IMR-90 (cell line): ENCODE measurements around the gene ACSS2. TPM values are rescaled to one million over a fixed set of nuclear protein-coding genes. Genes with fewer than 3 reads are reported as not detected.

Experiments used
- ATAC-seq: fragments of 200-7000 bp; cut with Tn5 transposase; 2 replicates; pipeline ENCODE4 v1.9.1; 2020; ENCODE audit warnings: low read depth, mild to moderate bottlenecking, moderate library complexity
- BruUV-seq: library from RNA; stranded (reverse); fragments of 400-500 nt; replicated peaks from 2 replicates; lab custom pipeline; 2021; lab: Mats Ljungman, UMichigan
- CTCF ChIA-PET: fragments of 300-600 bp; formaldehyde crosslinking; extraction: SDS; loops from one replicate; lab custom pipeline; 2021; ENCODE audit warnings: antibody characterized with exemption; lab: Yijun Ruan, JAX
- POLR2A ChIA-PET: fragments of 300-600 bp; sonication (Branson Sonifier 250); formaldehyde crosslinking; loops from one replicate; lab custom pipeline; 2022; ENCODE audit warnings: antibody characterized with exemption; ENCODE audit not compliant: unreplicated experiment; lab: Charles Lee
- DNase-seq: peaks from one replicate; pipeline ENCODE4 v3.0.0; 2013
- H2AFZ ChIP-seq: replicated peaks from 2 replicates; pipeline ENCODE3; 2013; ENCODE audit warnings: low read length, mild to moderate bottlenecking; ENCODE audit not compliant: poor library complexity
- H2AK5ac ChIP-seq: 2 replicates; pipeline ENCODE4 v1.6.1; 2013; ENCODE audit warnings: low read depth, low read length, inconsistent platforms
- H2AK9ac ChIP-seq: replicated peaks from 2 replicates; pipeline ENCODE3; 2013; ENCODE audit warnings: mild to moderate bottlenecking, low read depth, low read length, moderate library complexity; ENCODE audit not compliant: poor library complexity
- H2BK120ac ChIP-seq: 2 replicates; pipeline ENCODE4 v1.6.1; 2013; ENCODE audit warnings: low read depth, low read length, inconsistent platforms
- H2BK15ac ChIP-seq: 3 replicates; pipeline ENCODE4 v1.6.1; 2013; ENCODE audit warnings: low read depth, low read length, inconsistent platforms
- H2BK20ac ChIP-seq: 2 replicates; pipeline ENCODE4 v1.6.1; 2013; ENCODE audit warnings: low read depth, mild to moderate bottlenecking, inconsistent platforms, low read length, moderate library complexity
- H2BK5ac ChIP-seq: 2 replicates; pipeline ENCODE4 v1.6.1; 2013; ENCODE audit warnings: mild to moderate bottlenecking, low read depth, low read length, inconsistent platforms; ENCODE audit not compliant: poor library complexity, severe bottlenecking
- H3K14ac ChIP-seq: replicated peaks from 2 replicates; pipeline ENCODE4 v1.6.1; 2013; ENCODE audit warnings: low read depth, low read length, inconsistent platforms
- H3K18ac ChIP-seq: 2 replicates; pipeline ENCODE4 v1.6.1; 2013; ENCODE audit warnings: low read depth, low read length, control low read depth
- H3K23ac ChIP-seq: 2 replicates; pipeline ENCODE4 v1.6.1; 2013; ENCODE audit warnings: low read depth, low read length, inconsistent platforms
- H3K27ac ChIP-seq: 2 replicates; pipeline ENCODE4 v1.5.1; 2013; ENCODE audit warnings: mild to moderate bottlenecking, control low read depth, low read length; ENCODE audit not compliant: insufficient read depth
- H3K27me3 ChIP-seq: 2 replicates; pipeline ENCODE4 v1.6.1; 2013; ENCODE audit warnings: low read length; ENCODE audit not compliant: control insufficient read depth, insufficient read depth
- H3K36me3 ChIP-seq: 2 replicates; pipeline ENCODE4 v1.6.1; 2013; ENCODE audit warnings: low read length, mixed read lengths; ENCODE audit not compliant: control insufficient read depth, insufficient read depth
- H3K4ac ChIP-seq: 2 replicates; pipeline ENCODE4 v1.6.1; 2013; ENCODE audit warnings: low read depth, low read length, inconsistent platforms
- H3K4me1 ChIP-seq: 2 replicates; pipeline ENCODE4 v1.6.1; 2013; ENCODE audit warnings: low read length, mixed read lengths; ENCODE audit not compliant: control insufficient read depth, insufficient read depth
- H3K4me2 ChIP-seq: 2 replicates; pipeline ENCODE4 v1.6.1; 2013; ENCODE audit warnings: low read depth, mild to moderate bottlenecking, control low read depth, low read length, moderate library complexity
- H3K4me3 ChIP-seq: 2 replicates; pipeline ENCODE4 v1.5.1; 2013; ENCODE audit warnings: low read depth, mild to moderate bottlenecking, control low read depth, low read length, moderate library complexity; ENCODE audit not compliant: insufficient read depth
- H3K56ac ChIP-seq: 2 replicates; pipeline ENCODE4 v1.6.1; 2013; ENCODE audit warnings: low read length, inconsistent platforms; ENCODE audit not compliant: insufficient read depth; ENCODE audit errors: extremely low read depth
- H3K79me1 ChIP-seq, 2 experiments: 2 replicates each; pipeline ENCODE4 v1.6.1; 2013; ENCODE audit warnings: low read length in 2 of 2, inconsistent platforms in 1 of 2, low read depth in 1 of 2
- H3K9ac ChIP-seq: 2 replicates; pipeline ENCODE4 v1.6.1; 2013; ENCODE audit warnings: low read depth, low read length, control low read depth
- H3K9me1 ChIP-seq: 2 replicates; pipeline ENCODE4 v1.6.1; 2013; ENCODE audit warnings: low read length, inconsistent platforms; ENCODE audit not compliant: insufficient read depth
- H3K9me3 ChIP-seq: 2 replicates; pipeline ENCODE4 v1.6.1; 2013; ENCODE audit warnings: low read length; ENCODE audit not compliant: control insufficient read depth, insufficient read depth
- H4K20me1 ChIP-seq: 2 replicates; pipeline ENCODE4 v1.6.1; 2013; ENCODE audit warnings: low read length, inconsistent platforms; ENCODE audit not compliant: insufficient read depth
- H4K5ac ChIP-seq: 2 replicates; pipeline ENCODE4 v1.6.1; 2013; ENCODE audit warnings: mild to moderate bottlenecking, low read depth, low read length, control low read depth
- H4K8ac ChIP-seq, 2 experiments: 2 replicates each; pipeline ENCODE4 v1.6.1; 2013; ENCODE audit warnings: low read depth in 2 of 2, low read length in 2 of 2, control low read depth in 1 of 2, inconsistent platforms in 1 of 2
- H4K91ac ChIP-seq: 2 replicates; pipeline ENCODE4 v1.6.1; 2013; ENCODE audit warnings: low read depth, low read length, inconsistent platforms; ENCODE audit not compliant: insufficient read depth
- BHLHE40 ChIP-seq: fragments of 150-350 bp; IDR thresholded peaks from 2 replicates; pipeline ENCODE4 v1.6.1; 2016; ENCODE audit warnings: mild to moderate bottlenecking, low read depth, low read length
- CTCF ChIP-seq: conservative IDR thresholded peaks from 2 replicates; pipeline ENCODE4 v1.5.1; 2012; ENCODE audit warnings: mild to moderate bottlenecking, low read depth, low read length, improper control_type of control experiment
- MAZ ChIP-seq: IDR thresholded peaks from 2 replicates; pipeline ENCODE4 v1.6.1; 2012; ENCODE audit warnings: low read depth, mild to moderate bottlenecking, low read length, improper control_type of control experiment, moderate library complexity, borderline replicate concordance
- NFE2L2 ChIP-seq: fragments of 150-350 bp; IDR thresholded peaks from 2 replicates; pipeline ENCODE4 v1.6.1; 2016; ENCODE audit warnings: low read depth, mild to moderate bottlenecking, low read length
- POLR2A ChIP-seq: IDR thresholded peaks from 2 replicates; pipeline ENCODE4 v1.6.1; 2012; ENCODE audit warnings: mild to moderate bottlenecking, low read depth, low read length
- RAD21 ChIP-seq: IDR thresholded peaks from 2 replicates; pipeline ENCODE4 v1.6.1; 2012; ENCODE audit warnings: low read length, improper control_type of control experiment
- SMC3 ChIP-seq: fragments of 150-350 bp; IDR thresholded peaks from 2 replicates; pipeline ENCODE4 v1.6.1; 2016; ENCODE audit warnings: low read depth, mild to moderate bottlenecking, antibody characterized with exemption, low read length, moderate library complexity
- WGBS, 2 experiments: methylation state at CpG; one replicate each; pipeline versions ENCODE4 v1.1.5 to v1.1.7; 2013; ENCODE audit warnings: missing lambda C conversion rate in 2 of 2; ENCODE audit not compliant: insufficient read length in 1 of 2; ENCODE audit errors: extremely low coverage in 2 of 2; 5-methylcytosine and 5-hydroxymethylcytosine counted together
- dilution Hi-C: fragments of 300-500 bp; cut with HindIII; formaldehyde crosslinking; loops from one replicate; pipeline ENCODE4 v1.14.3; 2018; ENCODE audit warnings: low sequenced_read_pairs; ENCODE audit not compliant: unreplicated experiment
- in situ Hi-C: fragments of 300-500 bp; cut with MboI; formaldehyde crosslinking; loops from 3 replicates; pipeline ENCODE4 v1.14.3; 2019; ENCODE audit warnings: low sequenced_read_pairs, inconsistent platforms, mixed read lengths
- intact Hi-C: fragments of 100-400 bp; cut with micrococcal nuclease; formaldehyde crosslinking; loops from 2 replicates; pipeline ENCODE4 v1.10.0; 2022
- polyA plus RNA-seq, 3 experiments: library from polyadenylated mRNA; depleted of rRNA; stranded (reverse); fragments of >200 nt; gene quantifications; 2 replicates each; pipeline ENCODE4 v1.2.3, GENCODE V29; 2012; ENCODE audit warnings: low replicate concordance in 1 of 3
- total RNA-seq: library from RNA; depleted of rRNA; stranded (reverse); fragments of >200 nt; gene quantifications from 2 replicates; pipeline ENCODE4 v1.2.3, GENCODE V29; 2012

ACSS2 gene
- total and polyA plus RNA-seq, 2 of the 4 experiments (the other 2 are of a cell fraction): 26.9 to 46.4 TPM

- no peak overlapping the region for H2BK5ac ChIP-seq
- no peak overlapping the region for H2BK15ac ChIP-seq
- WGBS, 2 experiments: no CpG with 5 or more reads among the region's 2 CpGs
- no peak overlapping the region for H3K56ac ChIP-seq
- H3K27me3 ChIP-seq: no peaks in the 10 kb centered on the region
- no peak overlapping the region for H3K27ac ChIP-seq
- TF ChIP-seq MAZ (peak; percentile 69; the same call in 1 of the 2 replicates), BHLHE40 (no peak), SMC3 (peak; percentile 97), RAD21 (peak; percentile 99), NFE2L2 (no peak), POLR2A (0 out of 2 replicates have a peak, but pooled peaks have one; percentile 60), CTCF (peak; percentile 98)
- no peaks in the 10 kb centered on the region; the same call in 1 of the 2 replicates for H4K20me1 ChIP-seq
- peaks cover 14% of the 10 kb centered on the region for H3K4me1 ChIP-seq
- POLR2A ChIA-PET: no interaction called here
- H2AK9ac ChIP-seq: peak overlapping the region; percentile 35
- no peak overlapping the region for H3K4me2 ChIP-seq
- dilution Hi-C loops: no loop called here
- BruUV-seq: no TSS peak
- H4K5ac ChIP-seq: no peak overlapping the region
- H3K4me3 ChIP-seq: no peak overlapping the region
- peak overlapping the region; percentile 66 for H2AK5ac ChIP-seq
- H3K18ac ChIP-seq: no peak overlapping the region
- no peak overlapping the region for H3K9ac ChIP-seq
- H3K4ac ChIP-seq: no peak overlapping the region
- no peak overlapping the region for H2BK120ac ChIP-seq
- no peak overlapping the region for H3K23ac ChIP-seq
- H2AFZ ChIP-seq: peak overlapping the region; percentile 36
- ATAC-seq (peak; percentile 57), DNase-seq (peak; percentile 87)
- H3K9me3 ChIP-seq: no peaks in the 10 kb centered on the region
- CTCF ChIA-PET: interaction anchor here (0.6 to 3.3 kb wide), 13 partner anchors 10 to 507 kb away, joined by 3 to 19 read pairs (median 3); partner anchors contain the start of genes GSS and MYH7B
- no peak overlapping the region for H3K14ac ChIP-seq
- H4K91ac ChIP-seq: no peak overlapping the region
- H2BK20ac ChIP-seq: no peak overlapping the region
- intact Hi-C loops: loop anchor here (1.0 to 10.0 kb wide), 7 partner anchors 81 to 401 kb away; partner anchors contain the start of genes GSS, MMP24OS, MYH7B and TRPC4AP
- H3K79me1 ChIP-seq: peaks cover 13 to 51% of the 10 kb centered on the region in 2 experiments
- in situ Hi-C loops: loop anchor here (5.0 to 25.0 kb wide), 2 partner anchors 83 to 388 kb away; partner anchors contain the start of genes GSS and MYH7B
- no peaks in the 10 kb centered on the region for H3K36me3 ChIP-seq
- H3K9me1 ChIP-seq: peaks cover 24% of the 10 kb centered on the region
- peak overlapping the region in 1 of 2 experiments; percentile 3; a peak in 1 of 4 replicates for H4K8ac ChIP-seq
Observed at GRCh38 chr20:34874094-34874654, 2.2 kb upstream of the ACSS2 start.
